ENCODE measurements around the gene TRAIP.

DNA sequence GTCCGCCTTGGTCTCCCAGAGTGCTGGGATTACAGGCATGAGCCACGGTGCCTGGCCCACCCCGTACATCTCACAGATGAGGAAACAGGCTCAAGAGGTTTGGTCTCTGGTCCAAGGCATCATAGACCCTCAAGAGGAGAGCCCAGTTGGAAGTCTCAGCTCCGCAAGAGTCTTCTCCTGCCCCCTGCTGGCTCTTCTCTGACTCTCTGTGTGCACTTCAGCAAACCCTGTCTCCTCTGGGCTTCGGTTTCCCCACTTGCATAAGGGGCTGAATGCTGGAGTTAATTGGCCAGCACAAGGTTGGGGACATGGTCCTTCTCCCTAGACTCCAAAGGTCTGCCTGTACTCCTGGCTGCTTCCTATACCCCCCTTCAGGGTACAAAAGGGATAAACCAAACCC is 43.5 kb upstream of the TRAIP start:
- TF ChIP-seq, protein P1, sequence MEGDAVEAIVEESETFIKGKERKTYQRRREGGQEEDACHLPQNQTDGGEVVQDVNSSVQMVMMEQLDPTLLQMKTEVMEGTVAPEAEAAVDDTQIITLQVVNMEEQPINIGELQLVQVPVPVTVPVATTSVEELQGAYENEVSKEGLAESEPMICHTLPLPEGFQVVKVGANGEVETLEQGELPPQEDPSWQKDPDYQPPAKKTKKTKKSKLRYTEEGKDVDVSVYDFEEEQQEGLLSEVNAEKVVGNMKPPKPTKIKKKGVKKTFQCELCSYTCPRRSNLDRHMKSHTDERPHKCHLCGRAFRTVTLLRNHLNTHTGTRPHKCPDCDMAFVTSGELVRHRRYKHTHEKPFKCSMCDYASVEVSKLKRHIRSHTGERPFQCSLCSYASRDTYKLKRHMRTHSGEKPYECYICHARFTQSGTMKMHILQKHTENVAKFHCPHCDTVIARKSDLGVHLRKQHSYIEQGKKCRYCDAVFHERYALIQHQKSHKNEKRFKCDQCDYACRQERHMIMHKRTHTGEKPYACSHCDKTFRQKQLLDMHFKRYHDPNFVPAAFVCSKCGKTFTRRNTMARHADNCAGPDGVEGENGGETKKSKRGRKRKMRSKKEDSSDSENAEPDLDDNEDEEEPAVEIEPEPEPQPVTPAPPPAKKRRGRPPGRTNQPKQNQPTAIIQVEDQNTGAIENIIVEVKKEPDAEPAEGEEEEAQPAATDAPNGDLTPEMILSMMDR (IDR thresholded peaks at IDR 0.05; ENCODE audit: insufficient read depth, low read depth, low read length) = peak; percentile 6
- no peak for TF ChIP-seq EZH2 (IDR thresholded peaks at IDR 0.05; ENCODE audit: insufficient read depth, low read length)

All from astrocyte (in vitro differentiated cells and primary cell).